NB4 (cell line): ENCODE results near the gene BANP.
"Not testable (repeated sequence)": the region's sequence is repeated elsewhere in the genome, so short reads cannot be mapped to it uniquely, and the experiment has no call there.

Source experiments
- CTCF ChIP-seq: IDR thresholded peaks from one replicate; pipeline ENCODE4 v1.5.1; 2012; ENCODE audit warnings: low read depth, low read length
- MAX ChIP-seq: IDR thresholded peaks from 2 replicates; pipeline ENCODE4 v1.6.1; 2011; ENCODE audit warnings: low read depth, low read length
- MYC ChIP-seq: IDR thresholded peaks from 2 replicates; pipeline ENCODE4 v1.6.1; 2011; ENCODE audit warnings: low read depth, low read length
- POLR2A ChIP-seq: IDR thresholded peaks from 2 replicates; pipeline ENCODE4 v1.6.1; 2011; ENCODE audit warnings: mild to moderate bottlenecking; ENCODE audit not compliant: insufficient read length; ENCODE audit errors: extremely low read depth

- not testable (repeated sequence) for TF ChIP-seq CTCF, POLR2A, MAX, MYC
Measured at GRCh38 chr16:87981376-87981775, 30.1 kb downstream of the BANP start.
